ENCODE data around the gene PXK. TPM values are rescaled to one million over a fixed set of nuclear protein-coding genes. Genes with fewer than 3 reads are reported as not detected.

Gene PXK
- total RNA-seq, 2 donors from 2014 or later = 63.8 to 67.8 TPM

DNA sequence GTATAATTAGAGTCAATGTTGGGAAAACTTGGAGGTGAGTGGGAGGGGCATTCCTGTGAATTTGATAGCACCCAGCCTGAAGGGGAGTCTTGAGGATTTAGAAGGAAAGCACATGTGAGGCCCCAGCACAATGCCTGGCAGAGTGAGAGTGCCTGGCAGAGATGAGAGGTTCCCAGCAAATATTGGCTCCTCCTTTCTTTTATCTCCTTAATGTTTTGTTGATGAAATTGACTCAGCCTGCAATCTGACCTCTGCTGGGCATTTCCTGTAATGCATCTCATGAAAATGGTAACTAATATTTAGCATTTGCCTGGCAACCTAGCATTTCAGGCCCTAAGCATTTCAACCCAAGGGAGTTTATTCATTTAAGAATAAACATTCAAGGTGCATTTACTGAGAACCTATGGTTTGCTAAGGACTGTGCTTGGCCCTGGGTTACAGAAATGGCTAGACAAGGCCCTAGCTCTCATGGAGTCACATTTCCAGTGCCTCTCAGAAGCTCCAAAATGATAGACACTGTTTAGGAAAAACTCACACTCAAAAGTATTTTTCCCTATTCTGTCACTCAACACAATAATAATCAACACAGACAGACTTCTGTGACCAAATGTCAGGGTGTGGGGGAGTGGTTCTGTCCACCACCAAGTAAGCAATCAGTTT lies 82.0 kb downstream of the PXK start:
- H3K4me1 Mint-ChIP-seq (ENCODE audit: low read depth in 2 of 2) = peaks cover 7 to 11% of the 10 kb centered on the region in 2 donors
- ATAC-seq (peak in 1 of 2 donors; percentile 50), DNase-seq (ENCODE audit: low spot score) (peak; percentile 64)
- H3K27me3 Mint-ChIP-seq = no peaks in the 10 kb centered on the region
- H3K9me3 Mint-ChIP-seq = no peaks in the 10 kb centered on the region
- H3K27ac Mint-ChIP-seq = no peak overlapping the region
- peaks cover 6% of the 10 kb centered on the region for H3K36me3 Mint-ChIP-seq
- no peak overlapping the region for H3K4me3 Mint-ChIP-seq

DNA sequence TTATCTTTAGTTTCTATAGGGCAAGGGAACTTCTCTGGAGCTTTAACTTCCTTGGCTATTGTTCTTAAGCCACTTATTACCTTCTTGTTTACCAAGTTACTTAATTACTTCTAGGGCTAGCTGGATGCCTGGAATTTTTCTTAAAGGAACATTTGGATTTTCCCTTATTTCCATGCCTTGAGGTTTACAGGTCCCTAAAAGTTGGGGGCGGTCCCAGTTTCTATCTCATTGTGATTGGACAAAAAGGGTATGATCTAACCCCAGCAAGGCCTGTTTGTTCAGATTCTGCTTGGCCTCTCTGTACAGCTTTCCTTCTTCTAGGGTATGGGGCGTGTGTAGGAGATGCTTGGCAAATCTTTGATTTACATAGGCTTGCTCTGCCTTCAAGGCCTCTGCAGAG lies 83.5 kb downstream of the PXK start:
- H3K4me1 Mint-ChIP-seq (ENCODE audit: low read depth in 2 of 2) = peaks cover 16 to 20% of the 10 kb centered on the region in 2 donors
- no peak overlapping the region for H3K4me3 Mint-ChIP-seq
- DNase-seq (ENCODE audit: low spot score) (no peak), ATAC-seq (no peak)
- no peaks in the 10 kb centered on the region for H3K27me3 Mint-ChIP-seq
- no peaks in the 10 kb centered on the region for H3K9me3 Mint-ChIP-seq
- H3K36me3 Mint-ChIP-seq = no peaks in the 10 kb centered on the region
- no peak overlapping the region for H3K27ac Mint-ChIP-seq

- ATAC-seq (no peak), DNase-seq (ENCODE audit: low spot score) (no peak)
- Mint-ChIP-seq H3K27me3 (no peaks in the 10 kb centered on the region), H3K4me3 (no peak overlapping the region), H3K9me3 (no peaks in the 10 kb centered on the region), H3K4me1 (ENCODE audit: low read depth in 2 of 2) (peaks cover 20 to 26% of the 10 kb centered on the region in 2 donors), H3K36me3 (no peaks in the 10 kb centered on the region), H3K27ac (no peak overlapping the region)
These were observed 84.4 kb downstream of the PXK start for GRCh38 chr3:58417075-58417474.

DNA sequence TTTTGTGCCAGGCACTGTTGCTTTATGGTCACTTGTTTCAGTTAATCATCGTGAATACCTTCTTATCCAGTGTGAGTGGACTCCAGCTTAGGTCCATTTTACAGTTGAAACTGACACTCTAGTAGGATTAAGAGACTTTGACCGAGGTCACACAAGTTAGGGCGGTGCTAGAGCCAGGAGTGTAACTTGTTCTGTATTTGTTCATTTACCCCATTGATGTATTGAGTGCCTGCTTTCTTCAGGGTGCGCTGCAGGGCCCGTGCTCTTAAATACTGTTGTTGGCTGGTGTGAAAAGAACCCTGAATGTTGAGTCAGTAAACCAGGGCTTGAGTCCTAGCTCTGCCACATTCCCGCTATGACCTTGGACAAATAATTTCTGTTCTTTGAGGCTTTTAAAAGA lies 85.5 kb downstream of the PXK start:
- Mint-ChIP-seq H3K4me1 (ENCODE audit: low read depth in 2 of 2) (peaks cover 23 to 26% of the 10 kb centered on the region in 2 donors), H3K27ac (peak overlapping the region in 1 of 2 donors; percentile 37), H3K36me3 (peaks cover 3% of the 10 kb centered on the region), H3K4me3 (no peak overlapping the region), H3K27me3 (no peaks in the 10 kb centered on the region), H3K9me3 (no peaks in the 10 kb centered on the region)
- DNase-seq (ENCODE audit: low spot score) (no peak), ATAC-seq (no peak)

DNA sequence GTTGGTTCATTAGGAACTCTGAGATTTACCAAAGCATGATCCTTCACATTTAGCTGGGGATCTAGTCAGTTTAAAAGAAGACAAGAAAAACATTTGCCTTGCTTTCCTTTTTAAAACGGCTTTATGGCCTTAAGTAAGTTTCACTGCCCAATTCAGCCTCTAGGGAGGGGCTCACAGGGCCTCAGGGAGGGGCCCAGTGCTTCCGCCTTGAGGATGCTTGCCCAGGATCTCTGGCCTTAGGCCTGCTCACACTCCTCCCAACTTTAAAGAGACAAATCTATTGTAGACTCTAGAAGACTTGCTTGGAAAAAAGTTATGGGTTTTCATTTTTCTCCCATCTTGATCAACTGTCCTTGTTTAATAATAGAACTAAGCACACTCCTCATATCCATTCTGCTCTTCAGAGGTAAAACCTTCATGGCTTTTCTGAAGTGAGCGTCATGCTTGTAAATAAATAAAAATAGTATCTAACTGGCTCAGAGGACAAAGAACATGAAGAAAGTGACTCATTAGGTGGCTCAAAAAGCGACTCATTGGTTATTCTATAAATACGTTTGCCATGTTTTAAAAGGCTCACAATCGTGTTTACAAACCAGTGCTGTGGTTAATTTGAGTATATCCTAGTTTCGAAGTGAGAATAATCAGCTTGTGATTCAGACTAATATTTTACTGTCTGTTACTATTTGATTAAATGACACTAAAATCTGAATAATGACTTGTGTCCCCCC lies 87.3 kb downstream of the PXK start:
- peak in 1 of 2 donors; percentile 48 for ATAC-seq
- Mint-ChIP-seq H3K36me3 (peaks cover 7% of the 10 kb centered on the region), H3K4me1 (ENCODE audit: low read depth in 2 of 2) (peaks cover 19 to 23% of the 10 kb centered on the region in 2 donors), H3K27me3 (no peaks in the 10 kb centered on the region), H3K4me3 (no peak overlapping the region), H3K9me3 (no peaks in the 10 kb centered on the region), H3K27ac (peak overlapping the region; percentile 34 to 75)
- DNase-seq (ENCODE audit: low spot score) = no peak

DNA sequence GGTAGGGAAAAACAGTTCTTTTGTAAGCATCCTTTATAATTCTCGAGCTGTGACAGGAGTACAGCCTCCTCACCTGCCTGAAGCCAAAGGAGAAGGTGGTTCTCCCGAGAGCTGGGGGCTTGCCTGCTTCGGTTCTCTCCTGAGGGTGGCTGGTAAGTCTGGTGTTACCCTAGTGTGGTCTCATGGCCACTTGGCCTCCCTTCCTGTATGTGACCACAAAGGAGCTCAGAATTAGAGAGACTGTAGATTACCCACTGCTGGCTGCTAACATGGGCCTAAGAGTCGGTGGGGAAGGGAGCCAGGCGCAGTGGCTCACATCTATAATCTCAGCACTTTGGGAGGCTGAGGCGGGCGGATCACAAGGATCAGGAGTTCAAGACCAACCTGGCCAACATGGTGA lies 88.3 kb downstream of the PXK start:
- Mint-ChIP-seq H3K36me3 (peaks cover 13% of the 10 kb centered on the region), H3K9me3 (no peaks in the 10 kb centered on the region), H3K27me3 (no peaks in the 10 kb centered on the region), H3K4me3 (no peak overlapping the region), H3K4me1 (ENCODE audit: low read depth in 2 of 2) (peaks cover 19 to 23% of the 10 kb centered on the region in 2 donors), H3K27ac (peak overlapping the region; percentile 34 to 75)
- DNase-seq (ENCODE audit: low spot score) (no peak), ATAC-seq (peak in 1 of 2 donors; percentile 55)

- Mint-ChIP-seq H3K36me3 (peaks cover 15% of the 10 kb centered on the region), H3K4me3 (no peak overlapping the region), H3K27me3 (no peaks in the 10 kb centered on the region), H3K9me3 (no peaks in the 10 kb centered on the region), H3K27ac (peak overlapping the region in 1 of 2 donors; percentile 65), H3K4me1 (ENCODE audit: low read depth in 2 of 2) (peaks cover 19 to 23% of the 10 kb centered on the region in 2 donors)
- no peak for DNase-seq (ENCODE audit: low spot score)
- no peak for ATAC-seq
These were observed 90.1 kb downstream of the PXK start for GRCh38 chr3:58422756-58423325.

DNA sequence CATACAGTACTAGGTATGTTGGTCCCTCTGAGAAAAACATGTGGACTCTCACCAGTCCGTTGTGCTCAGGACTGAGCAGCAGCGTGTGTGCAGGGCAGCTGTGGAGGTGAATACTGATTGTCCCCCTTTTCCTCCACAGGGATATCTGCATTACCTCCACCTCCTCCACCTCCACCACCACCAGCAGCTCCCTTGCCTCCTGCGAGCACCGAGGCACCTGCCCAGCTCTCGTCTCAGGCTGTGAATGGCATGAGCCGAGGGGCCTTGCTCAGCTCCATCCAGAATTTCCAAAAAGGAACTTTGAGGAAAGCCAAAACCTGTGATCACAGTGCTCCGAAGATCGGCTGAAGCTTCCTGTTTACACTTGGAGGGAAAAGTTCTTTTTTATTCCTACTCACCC lies 91.9 kb downstream of the PXK start:
- H3K9me3 Mint-ChIP-seq = no peaks in the 10 kb centered on the region
- ATAC-seq = no peak
- no peak overlapping the region for H3K27ac Mint-ChIP-seq
- H3K27me3 Mint-ChIP-seq = no peaks in the 10 kb centered on the region
- DNase-seq (ENCODE audit: low spot score) = no peak
- peaks cover 14 to 16% of the 10 kb centered on the region in 2 donors for H3K4me1 Mint-ChIP-seq (ENCODE audit: low read depth in 2 of 2)
- peaks cover 23% of the 10 kb centered on the region for H3K36me3 Mint-ChIP-seq
- H3K4me3 Mint-ChIP-seq = no peak overlapping the region

DNA sequence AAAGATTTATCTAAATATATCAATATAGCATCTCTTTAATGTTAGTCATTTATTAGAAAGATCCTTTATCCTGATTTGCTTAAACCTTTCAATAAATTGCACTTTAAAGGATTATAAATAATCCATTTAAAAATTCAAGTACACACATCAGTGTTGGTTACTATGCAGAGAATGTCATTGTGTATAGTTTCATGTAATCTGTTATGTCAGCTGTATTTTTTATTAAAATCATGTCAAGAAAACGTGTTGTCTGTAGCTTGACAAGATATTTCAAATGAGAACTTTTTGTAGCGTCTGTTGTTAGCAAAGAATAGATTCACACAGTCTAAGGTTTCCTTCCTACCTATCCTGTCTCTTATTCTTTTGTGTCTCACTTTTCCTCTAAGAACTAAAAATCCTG lies 93.1 kb downstream of the PXK start:
- no peak for ATAC-seq
- Mint-ChIP-seq H3K36me3 (peaks cover 23% of the 10 kb centered on the region), H3K9me3 (no peaks in the 10 kb centered on the region), H3K4me1 (ENCODE audit: low read depth in 2 of 2) (peaks cover 5 to 11% of the 10 kb centered on the region in 2 donors), H3K27me3 (no peaks in the 10 kb centered on the region), H3K4me3 (no peak overlapping the region), H3K27ac (no peak overlapping the region)
- no peak for DNase-seq (ENCODE audit: low spot score)

- Mint-ChIP-seq H3K4me3 (no peak overlapping the region), H3K4me1 (ENCODE audit: low read depth in 2 of 2) (peaks cover 9 to 10% of the 10 kb centered on the region in 2 donors), H3K27ac (no peak overlapping the region), H3K27me3 (no peaks in the 10 kb centered on the region), H3K9me3 (no peaks in the 10 kb centered on the region), H3K36me3 (peaks cover 28% of the 10 kb centered on the region)
- DNase-seq (ENCODE audit: low spot score) (no peak), ATAC-seq (no peak)
These were observed 95.1 kb downstream of the PXK start for GRCh38 chr3:58427661-58428361.

DNA sequence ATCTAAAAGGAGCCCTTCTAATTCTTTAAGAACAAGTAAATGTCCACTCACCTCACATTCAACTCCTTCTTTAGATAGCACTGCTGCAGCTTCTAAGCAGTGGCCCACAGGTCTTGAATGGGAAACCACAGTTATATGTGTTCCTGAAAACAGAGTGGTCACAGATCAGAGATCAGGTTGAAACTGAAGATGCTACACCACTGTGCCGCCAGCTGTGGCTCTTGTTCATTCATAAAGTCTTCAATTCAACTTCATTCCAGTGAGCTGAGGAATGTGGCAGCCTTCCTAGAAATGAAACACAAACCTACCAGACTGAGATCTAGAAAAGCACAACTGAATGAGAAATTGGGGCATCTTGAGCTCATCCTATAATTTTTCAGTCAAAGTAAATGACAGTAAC lies 97.0 kb downstream of the PXK start:
- H3K9me3 Mint-ChIP-seq = no peaks in the 10 kb centered on the region
- no peaks in the 10 kb centered on the region for H3K27me3 Mint-ChIP-seq
- H3K4me3 Mint-ChIP-seq = no peak overlapping the region
- peaks cover 22% of the 10 kb centered on the region for H3K36me3 Mint-ChIP-seq
- DNase-seq (ENCODE audit: low spot score) (no peak), ATAC-seq (no peak)
- no peak overlapping the region for H3K27ac Mint-ChIP-seq
- peaks cover 19 to 23% of the 10 kb centered on the region in 2 donors for H3K4me1 Mint-ChIP-seq (ENCODE audit: low read depth in 2 of 2)

DNA sequence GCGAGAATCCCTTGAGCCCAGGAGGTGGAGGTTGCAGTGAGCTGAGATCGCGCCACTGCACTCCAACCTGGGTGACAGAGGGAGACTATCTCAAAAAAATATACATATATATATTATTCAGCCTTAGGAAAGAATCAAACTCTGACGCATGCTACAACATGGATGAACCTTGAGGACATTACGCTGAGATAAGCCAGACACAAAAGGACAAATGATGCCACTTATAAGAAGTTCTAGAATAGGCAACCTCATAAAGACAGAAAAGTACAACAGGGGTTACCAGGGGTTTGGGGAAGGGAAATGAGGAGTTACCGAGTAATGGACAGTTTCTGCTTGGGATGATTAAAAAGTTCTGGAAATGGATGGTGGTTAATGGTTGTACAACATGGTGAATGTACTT lies 100.2 kb downstream of the PXK start:
- ATAC-seq (no peak), DNase-seq (ENCODE audit: low spot score) (no peak)
- peak overlapping the region; percentile 98 for H3K4me3 Mint-ChIP-seq
- H3K27me3 Mint-ChIP-seq = no peaks in the 10 kb centered on the region
- peaks cover 12% of the 10 kb centered on the region for H3K36me3 Mint-ChIP-seq
- no peaks in the 10 kb centered on the region for H3K9me3 Mint-ChIP-seq
- peak overlapping the region; percentile 91 to 95 for H3K27ac Mint-ChIP-seq
- H3K4me1 Mint-ChIP-seq (ENCODE audit: low read depth in 2 of 2) = peaks cover 19 to 23% of the 10 kb centered on the region in 2 donors

DNA sequence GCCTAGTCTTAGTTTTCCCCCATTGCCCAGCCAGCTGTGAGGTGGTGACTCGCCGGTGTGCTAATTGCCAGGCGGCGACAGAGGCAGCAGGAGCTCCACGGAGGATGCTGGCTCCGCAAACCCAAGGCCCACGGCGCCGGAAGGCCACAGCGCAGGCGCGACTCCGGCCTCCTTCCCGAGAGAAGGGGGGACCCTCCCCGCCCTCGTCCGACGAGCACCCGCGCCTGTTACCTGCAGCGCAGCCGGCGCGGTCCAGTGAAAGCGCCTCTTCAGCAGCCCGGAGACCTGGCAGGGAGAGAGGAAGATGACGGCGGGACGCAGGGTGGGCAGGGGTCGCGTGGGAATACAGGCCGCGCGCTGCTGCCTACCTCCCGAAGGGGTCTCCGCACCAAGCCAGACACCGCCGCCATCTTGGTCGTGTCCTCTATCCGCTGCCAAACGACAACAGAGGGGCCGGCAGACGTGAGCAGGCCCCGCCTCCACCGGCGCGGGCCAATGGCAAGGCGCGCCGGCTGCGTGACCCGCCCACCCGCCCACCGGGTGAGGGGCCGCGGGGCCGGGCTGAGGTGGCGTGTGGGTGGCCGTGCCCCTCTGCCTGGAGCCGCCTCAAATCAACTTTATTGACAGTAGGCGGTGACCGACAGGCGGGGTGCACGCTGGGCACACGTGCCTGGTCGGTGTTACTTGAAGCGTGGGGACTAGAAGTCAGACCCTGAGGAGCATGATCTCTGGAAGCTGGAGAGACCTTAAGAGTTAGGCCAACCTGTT lies 100.9 kb downstream of the PXK start, which contains the start of gene PDHB:
Gene PDHB (minus strand): TSS at position 433 of the 768 bp plus-strand sequence. CDS start 23 bp downstream, at position 410.
- Mint-ChIP-seq H3K9me3 (no peaks in the 10 kb centered on the region), H3K4me3 (peak within 1 kb of the TSS; percentile 98), H3K27ac (peak within 1 kb of the TSS; percentile 91 to 95), H3K36me3 (peaks cover 5% of the 10 kb centered on the region), H3K27me3 (no peaks in the 10 kb centered on the region), H3K4me1 (ENCODE audit: low read depth in 2 of 2) (peaks cover 19 to 23% of the 10 kb centered on the region in 2 donors)
- ATAC-seq (peak; percentile 97 to 98), DNase-seq (ENCODE audit: low spot score) (peak; percentile 94)

Measured in natural killer cell treated with Interleukin-12 subunit alpha and Interleukin-12 subunit beta and Interleukin-15 and Interleukin-18, amount 100 ng/mL, for 72 hours (primary cell).